SK-N-SH (cell line): ENCODE results near the gene ACACA. TPM values are rescaled to one million over a fixed set of nuclear protein-coding genes. Genes with fewer than 3 reads are reported as not detected.
A peak's percentile ranks its signal among the peaks of the same experiment; 100 is the strongest.

Experiments
- CTCF ChIA-PET: fragments of 300-600, 350-600 bp; formaldehyde crosslinking; extraction: SDS; loops from one replicate; lab custom pipeline; 2021; lab: Yijun Ruan, JAX
- POLR2A ChIA-PET: fragments of 350-600 bp; sonication (Branson Sonifier 250); formaldehyde crosslinking; extraction: SDS; loops from one replicate; lab custom pipeline; 2020; ENCODE audit warnings: antibody characterized with exemption, inconsistent platforms; lab: Yijun Ruan, JAX
- DNase-seq: peaks from one replicate; pipeline ENCODE4 v3.0.0; 2012
- H2AFZ ChIP-seq: fragments of 200-600 bp; sonication (generic); 2 replicates; pipeline ENCODE4 v1.8.1; 2016; ENCODE audit warnings: antibody characterized with exemption, mild to moderate bottlenecking, low read depth
- H3F3A ChIP-seq: fragments of 200-600 bp; sonication (generic); replicated peaks from 2 replicates; pipeline ENCODE3; 2016; ENCODE audit warnings: antibody characterized with exemption, mild to moderate bottlenecking; ENCODE audit not compliant: insufficient read depth
- H3K27ac ChIP-seq, 2 experiments: fragments of 200-500 bp in 1 of 2; fragments of 200-600 bp in 1 of 2; sonication (Bioruptor generic) in 1 of 2; sonication (generic), shearing (Covaris generic) in 1 of 2; 2 replicates each; pipeline versions ENCODE4 v1.5.1 to v1.6.1; 2014 to 2016; ENCODE audit warnings: low read depth in 2 of 2, inconsistent platforms in 1 of 2, low read length in 1 of 2, mild to moderate bottlenecking in 1 of 2, mixed read lengths in 1 of 2
- H3K27me3 ChIP-seq: fragments of 200-600 bp; sonication (generic), shearing (Covaris generic); 2 replicates; pipeline ENCODE4 v1.6.1; 2016; ENCODE audit warnings: mixed run types; ENCODE audit not compliant: insufficient read depth
- H3K36me3 ChIP-seq, 2 experiments: fragments of 200-500 bp in 1 of 2; fragments of 200-600 bp in 1 of 2; sonication (Bioruptor generic) in 1 of 2; sonication (generic) in 1 of 2; replicated peaks in 1 of 2; 2 replicates each; pipeline versions ENCODE3 to v1.5.1; 2014 to 2016; ENCODE audit warnings: low read length in 1 of 2, mild to moderate bottlenecking in 1 of 2; ENCODE audit not compliant: insufficient read depth in 2 of 2, control insufficient read depth in 1 of 2
- H3K4me1 ChIP-seq, 2 experiments: fragments of 200-500 bp in 1 of 2; fragments of 200-600 bp in 1 of 2; sonication (Bioruptor generic) in 1 of 2; sonication (generic), shearing (Covaris generic) in 1 of 2; 2 replicates each; pipeline versions ENCODE4 v1.5.1 to v1.6.1; 2014 to 2016; ENCODE audit warnings: low read depth in 1 of 2, low read length in 1 of 2, mixed run types in 1 of 2; ENCODE audit not compliant: insufficient read depth in 2 of 2, control insufficient read depth in 1 of 2
- H3K4me2 ChIP-seq: fragments of 200-600 bp; sonication (generic), shearing (Covaris generic); 2 replicates; pipeline ENCODE4 v1.6.1; 2017; ENCODE audit warnings: mixed run types
- H3K4me3 ChIP-seq, 2 experiments: fragments of 200-500 bp in 1 of 2; fragments of 200-600 bp in 1 of 2; sonication (Bioruptor generic) in 1 of 2; sonication (generic), shearing (Covaris generic) in 1 of 2; 2 replicates each; pipeline versions ENCODE4 v1.5.1 to v1.8.1; 2014 to 2016; ENCODE audit warnings: low read depth in 2 of 2, inconsistent platforms in 1 of 2, low read length in 1 of 2, mild to moderate bottlenecking in 1 of 2, mixed read lengths in 1 of 2, moderate library complexity in 1 of 2
- H3K79me2 ChIP-seq: fragments of 200-600 bp; sonication (generic); 2 replicates; pipeline ENCODE4 v1.8.1; 2017; ENCODE audit warnings: mild to moderate bottlenecking; ENCODE audit not compliant: insufficient read depth
- H3K9ac ChIP-seq: fragments of 200-600 bp; sonication (generic); 2 replicates; pipeline ENCODE4 v1.6.1; 2017; ENCODE audit warnings: mixed run types
- H3K9me2 ChIP-seq: fragments of 200-600 bp; sonication (generic); 2 replicates; pipeline ENCODE4 v1.6.1; 2017; ENCODE audit warnings: mixed run types
- H3K9me3 ChIP-seq: fragments of 200-600 bp; sonication (generic); 2 replicates; pipeline ENCODE4 v1.6.1; 2017; ENCODE audit warnings: mixed run types, mild to moderate bottlenecking, moderate library complexity
- H4K20me1 ChIP-seq: fragments of 200-600 bp; sonication (generic); 2 replicates; pipeline ENCODE4 v1.6.1; 2017; ENCODE audit warnings: mild to moderate bottlenecking, mixed run types; ENCODE audit not compliant: insufficient read depth
- CHD2 ChIP-seq: fragments of 150-350 bp; IDR thresholded peaks from 2 replicates; pipeline ENCODE4 v1.6.1; 2018; ENCODE audit warnings: low read length; ENCODE audit not compliant: partially characterized antibody
- EZH2phosphoT487 ChIP-seq: fragments of 200-600 bp; sonication (generic); IDR thresholded peaks from 2 replicates; pipeline ENCODE4 v1.6.1; 2017; ENCODE audit warnings: low read depth, mixed run types, mild to moderate bottlenecking, antibody characterized with exemption, moderate library complexity, borderline replicate concordance
- FOXJ3 ChIP-seq: sonication (generic); formaldehyde crosslinking; IDR thresholded peaks from 2 replicates; pipeline ENCODE4 v1.5.1; 2020; ENCODE audit warnings: mild to moderate bottlenecking, missing genetic modification reagents
- FOXM1 ChIP-seq: IDR thresholded peaks from 2 replicates; pipeline ENCODE4 v1.4.0; 2012; ENCODE audit warnings: low read depth, mild to moderate bottlenecking
- GATA2 ChIP-seq: sonication (generic); formaldehyde crosslinking; IDR thresholded peaks from 2 replicates; pipeline ENCODE4 v1.5.0; 2020; ENCODE audit warnings: mild to moderate bottlenecking, missing genetic modification reagents
- JUND ChIP-seq: IDR thresholded peaks from 2 replicates; pipeline ENCODE4 v1.4.0; 2012
- MAX ChIP-seq: IDR thresholded peaks from 2 replicates; pipeline ENCODE4 v1.4.0; 2012; ENCODE audit warnings: low read depth
- MEF2A ChIP-seq: IDR thresholded peaks from 2 replicates; pipeline ENCODE4 v1.4.0; 2012; ENCODE audit warnings: low read depth, borderline replicate concordance
- NRF1 ChIP-seq: IDR thresholded peaks from 2 replicates; pipeline ENCODE4 v1.6.1; 2012; ENCODE audit warnings: low read depth, mild to moderate bottlenecking, low read length
- PBX3 ChIP-seq: IDR thresholded peaks from 2 replicates; pipeline ENCODE4; 2012
- POLR2AphosphoS5 ChIP-seq: IDR thresholded peaks from 2 replicates; pipeline ENCODE4 v1.6.1; 2012; ENCODE audit warnings: low read depth, low read length
- RFX5 ChIP-seq: IDR thresholded peaks from 2 replicates; pipeline ENCODE4 v1.6.1; 2012; ENCODE audit warnings: mild to moderate bottlenecking, improper control_type of control experiment, low read length
- RXRA ChIP-seq: IDR thresholded peaks from 2 replicates; pipeline ENCODE4 v1.4.0; 2012; ENCODE audit warnings: low read depth, mild to moderate bottlenecking, borderline replicate concordance
- SMC3 ChIP-seq: IDR thresholded peaks from 2 replicates; pipeline ENCODE4 v1.6.1; 2012; ENCODE audit warnings: low read depth, low read length, improper control_type of control experiment
- TAF1 ChIP-seq: IDR thresholded peaks from 2 replicates; pipeline ENCODE4 v1.6.1; 2012; ENCODE audit warnings: low read depth, mild to moderate bottlenecking, low read length, moderate library complexity, borderline replicate concordance
- TCF12 ChIP-seq: IDR thresholded peaks from 2 replicates; pipeline ENCODE4 v1.4.0; 2012
- TEAD4 ChIP-seq: IDR thresholded peaks from 2 replicates; pipeline ENCODE4 v1.4.0; 2012; ENCODE audit warnings: mild to moderate bottlenecking, borderline replicate concordance; ENCODE audit not compliant: insufficient read depth
- YY1 ChIP-seq: IDR thresholded peaks from 2 replicates; pipeline ENCODE4 v1.4.0; 2012; ENCODE audit warnings: low read depth, mild to moderate bottlenecking
- WGBS: methylation state at CpG from one replicate; pipeline ENCODE4 v1.1.6; 2017; ENCODE audit warnings: low lambda C conversion rate; 5-methylcytosine and 5-hydroxymethylcytosine counted together
- polyA plus RNA-seq, 3 experiments: library from polyadenylated mRNA; depleted of rRNA; stranded (reverse); fragments of >200 nt; gene quantifications; 2 replicates each; pipeline ENCODE4 v1.2.3, GENCODE V29; 2012

ACACA gene
- polyA plus RNA-seq, 1 of the 3 experiments (the other 2 are of a cell fraction): 27.2 TPM

- Histone ChIP-seq H3K36me3 (peaks cover 15 to 29% of the 10 kb centered on the region in 2 experiments), H2AFZ (no peak overlapping the region), H3K4me1 (peaks cover 0 to 33% of the 10 kb centered on the region in 2 experiments; a peak in 2 of 4 replicates), H3K4me2 (no peak overlapping the region), H3K27me3 (no peaks in the 10 kb centered on the region), H3K79me2 (no peaks in the 10 kb centered on the region), H3K27ac (peak overlapping the region in 1 of 2 experiments; percentile 96; a peak in 2 of 4 replicates), H3F3A (no peaks in the 10 kb centered on the region), H3K9ac (no peak overlapping the region), H3K9me3 (no peaks in the 10 kb centered on the region), H3K4me3 (no peak overlapping the region), H3K9me2 (no peaks in the 10 kb centered on the region), H4K20me1 (no peaks in the 10 kb centered on the region)
- DNase-seq: no peak
- 93% methylated on average over 16 of the region's 16 CpGs for WGBS
- ChIA-PET CTCF (interaction anchor here (1.0 to 3.3 kb wide), 5 partner anchors 8 to 506 kb away, joined by 3 to 13 read pairs (median 4); no protein-coding TSS in a partner anchor), POLR2A (no interaction called here)
- no peak for TF ChIP-seq MAX
- TF ChIP-seq PBX3: no peak
- TF ChIP-seq FOXM1: no peak
- TF ChIP-seq MEF2A: no peak
- TF ChIP-seq NRF1: no peak
- TF ChIP-seq POLR2AphosphoS5: no peak
- TF ChIP-seq FOXJ3 (CRISPR knock-in tag): no peak
- no peak for TF ChIP-seq GATA2 (CRISPR knock-in tag)
- TF ChIP-seq SMC3: no peak
- TF ChIP-seq, all 33 proteins: peak for 0
Observed at GRCh38 chr17:37131669-37132611, 274.7 kb downstream of the ACACA start.

GRCh38 chr17:37130984-37131446, 275.6 kb downstream of the ACACA start:
- no peaks in the 10 kb centered on the region for H4K20me1 ChIP-seq
- no peaks in the 10 kb centered on the region for H3K9me3 ChIP-seq
- no peaks in the 10 kb centered on the region for H3K27me3 ChIP-seq
- CTCF ChIA-PET: interaction anchor here (1.0 to 1.4 kb wide), 3 partner anchors 501 to 505 kb away, joined by 3 to 4 read pairs (median 3); no protein-coding TSS in a partner anchor
- no peak overlapping the region for H3K4me3 ChIP-seq
- H3K9ac ChIP-seq: no peak overlapping the region
- H3K36me3 ChIP-seq: peaks cover 14 to 37% of the 10 kb centered on the region in 2 experiments
- H3F3A ChIP-seq: no peaks in the 10 kb centered on the region
- no peak for DNase-seq
- WGBS: 85% methylated on average over 3 of the region's 3 CpGs
- no peak overlapping the region for H2AFZ ChIP-seq
- no peak overlapping the region for H3K4me2 ChIP-seq
- POLR2A ChIA-PET: no interaction called here
- no peaks in the 10 kb centered on the region for H3K9me2 ChIP-seq
- H3K79me2 ChIP-seq: no peaks in the 10 kb centered on the region
- no peak overlapping the region for H3K27ac ChIP-seq
- H3K4me1 ChIP-seq: peaks cover 0 to 33% of the 10 kb centered on the region in 2 experiments; a peak in 2 of 4 replicates
- no peak for TF ChIP-seq POLR2AphosphoS5
- TF ChIP-seq EZH2phosphoT487: no peak
- no peak for TF ChIP-seq FOXM1
- no peak for TF ChIP-seq JUND
- no peak for TF ChIP-seq RFX5
- TF ChIP-seq TEAD4: no peak
- TF ChIP-seq RXRA: no peak
- TF ChIP-seq CHD2: no peak
- no peak for TF ChIP-seq MAX
- TF ChIP-seq TAF1: no peak
- TF ChIP-seq TCF12: no peak
- TF ChIP-seq YY1: no peak
